Left ventricle myocardium inferior (tissue), 1 donor: ENCODE results near the gene ZWILCH. TPM values are rescaled to one million over a fixed set of nuclear protein-coding genes. Genes with fewer than 3 reads are reported as not detected.

Experiments
- DNase-seq: peaks from one replicate; pipeline ENCODE4 v3.0.0-alpha.2; 2020
- H3K27ac ChIP-seq: fragments of 200-600 bp; replicated peaks from 2 replicates; pipeline ENCODE4 v1.8.0; 2021
- H3K27me3 ChIP-seq: fragments of 200-600 bp; 2 replicates; pipeline ENCODE4 v1.8.0; 2021; ENCODE audit warnings: low read depth
- H3K36me3 ChIP-seq: fragments of 200-600 bp; 2 replicates; pipeline ENCODE4 v1.8.0; 2021
- H3K4me1 ChIP-seq: fragments of 200-600 bp; 2 replicates; pipeline ENCODE4 v1.8.0; 2021
- H3K4me3 ChIP-seq: fragments of 200-600 bp; 2 replicates; pipeline ENCODE4 v1.8.0; 2021; ENCODE audit warnings: mild to moderate bottlenecking, moderate library complexity
- H3K9me3 ChIP-seq: fragments of 200-600 bp; replicated peaks from 2 replicates; pipeline ENCODE4 v1.8.0; 2021
- intact Hi-C: fragments of 100-400 bp; cut with micrococcal nuclease; formaldehyde crosslinking; loops from one replicate; pipeline ENCODE4 v1.11.0; 2022
- total RNA-seq: library from RNA; stranded (reverse); fragmentation: NEBNext Ultra II Directional; extraction: Animal tissue kit (Norgen Biotek cat#: 25700); gene quantifications from one replicate; pipeline ENCODE4 v1.2.1, GENCODE V29; 2021
- TF ChIP-seq, protein P1 (sequence below): fragments of 200-600 bp; IDR thresholded peaks from 2 replicates; pipeline ENCODE4 v1.8.0; 2021; ENCODE audit warnings: antibody characterized with exemption, mild to moderate bottlenecking, borderline replicate concordance
- donor health status: DM: no; HTN: yes; CAD: no; lungs with severe emphysema.

Gene ZWILCH
- total RNA-seq, 1 donor from 2014 or later: 2.0 TPM

DNA sequence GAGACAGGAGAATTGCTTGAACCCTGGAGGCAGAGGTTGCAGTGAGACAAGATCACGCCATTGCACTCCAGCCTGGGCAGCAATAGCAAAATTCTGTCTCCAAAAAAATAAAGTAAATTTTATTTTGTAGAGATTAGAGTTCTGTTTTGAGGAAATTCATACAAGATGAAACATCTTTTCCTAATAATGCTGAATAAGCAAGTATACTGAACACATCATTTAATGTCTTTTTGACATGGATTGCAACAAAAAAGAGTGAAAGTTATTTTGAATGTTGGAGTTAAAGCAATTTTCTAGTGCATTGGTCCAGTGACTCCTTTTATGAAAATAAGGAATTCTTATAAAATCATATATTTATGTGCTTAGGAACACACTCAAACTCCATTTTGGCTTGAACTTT is 40.1 kb downstream of the ZWILCH start:
- peaks cover 15% of the 10 kb centered on the region for H3K36me3 ChIP-seq
- no peaks in the 10 kb centered on the region for H3K4me1 ChIP-seq
- H3K27ac ChIP-seq: no peak overlapping the region
- no peaks in the 10 kb centered on the region for H3K9me3 ChIP-seq
- intact Hi-C loops: no loop called here
- TF ChIP-seq, protein P1, sequence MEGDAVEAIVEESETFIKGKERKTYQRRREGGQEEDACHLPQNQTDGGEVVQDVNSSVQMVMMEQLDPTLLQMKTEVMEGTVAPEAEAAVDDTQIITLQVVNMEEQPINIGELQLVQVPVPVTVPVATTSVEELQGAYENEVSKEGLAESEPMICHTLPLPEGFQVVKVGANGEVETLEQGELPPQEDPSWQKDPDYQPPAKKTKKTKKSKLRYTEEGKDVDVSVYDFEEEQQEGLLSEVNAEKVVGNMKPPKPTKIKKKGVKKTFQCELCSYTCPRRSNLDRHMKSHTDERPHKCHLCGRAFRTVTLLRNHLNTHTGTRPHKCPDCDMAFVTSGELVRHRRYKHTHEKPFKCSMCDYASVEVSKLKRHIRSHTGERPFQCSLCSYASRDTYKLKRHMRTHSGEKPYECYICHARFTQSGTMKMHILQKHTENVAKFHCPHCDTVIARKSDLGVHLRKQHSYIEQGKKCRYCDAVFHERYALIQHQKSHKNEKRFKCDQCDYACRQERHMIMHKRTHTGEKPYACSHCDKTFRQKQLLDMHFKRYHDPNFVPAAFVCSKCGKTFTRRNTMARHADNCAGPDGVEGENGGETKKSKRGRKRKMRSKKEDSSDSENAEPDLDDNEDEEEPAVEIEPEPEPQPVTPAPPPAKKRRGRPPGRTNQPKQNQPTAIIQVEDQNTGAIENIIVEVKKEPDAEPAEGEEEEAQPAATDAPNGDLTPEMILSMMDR: no peak
- no peak overlapping the region for H3K4me3 ChIP-seq
- DNase-seq: no peak
- H3K27me3 ChIP-seq: no peaks in the 10 kb centered on the region

DNA sequence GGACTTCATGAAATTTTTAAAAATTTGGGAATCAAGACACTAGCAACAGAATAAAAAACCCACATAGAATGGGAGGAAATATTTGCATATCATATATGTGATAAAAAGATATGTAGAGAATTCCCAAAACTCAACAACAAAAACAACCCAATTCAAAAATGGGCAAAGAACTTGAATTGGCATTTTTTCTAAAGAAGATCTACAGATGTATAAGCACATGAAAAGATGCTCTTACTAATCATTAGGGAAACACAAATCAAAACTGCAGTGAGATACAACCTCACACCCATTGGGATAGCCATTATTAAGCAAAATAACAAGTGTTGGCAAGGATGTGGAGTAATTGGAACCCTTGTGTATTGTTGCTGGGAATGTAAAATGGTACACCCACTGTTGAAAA is 50.6 kb downstream of the ZWILCH start:
- H3K36me3 ChIP-seq: peaks cover 4% of the 10 kb centered on the region
- no peak for DNase-seq
- no peaks in the 10 kb centered on the region for H3K27me3 ChIP-seq
- intact Hi-C loops: no loop called here
- peaks cover 10% of the 10 kb centered on the region for H3K9me3 ChIP-seq
- H3K4me3 ChIP-seq: no peak overlapping the region
- TF ChIP-seq, protein P1: no peak
- no peaks in the 10 kb centered on the region for H3K4me1 ChIP-seq
- no peak overlapping the region for H3K27ac ChIP-seq

DNA sequence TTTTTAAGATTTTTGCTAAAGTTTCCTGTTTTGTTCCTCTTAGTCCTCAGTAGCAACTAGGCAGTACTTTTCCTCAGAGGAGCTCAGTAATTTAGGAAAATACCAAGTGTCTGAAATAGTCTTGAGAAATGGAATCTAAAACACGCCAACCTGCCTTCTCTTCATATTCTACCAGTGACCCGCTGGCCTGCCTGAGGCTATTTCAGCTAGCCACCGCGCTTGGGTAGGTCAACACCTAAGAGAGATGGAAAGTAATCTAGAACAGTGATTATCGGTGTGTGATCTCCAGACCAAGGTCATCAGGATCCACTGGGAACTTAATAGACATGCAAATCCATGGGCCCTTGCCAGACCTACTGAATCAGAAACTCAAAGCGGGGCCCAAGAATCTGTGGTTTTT is 53.1 kb downstream of the ZWILCH start:
- intact Hi-C loops: no loop called here
- H3K4me1 ChIP-seq: no peaks in the 10 kb centered on the region
- no peak overlapping the region for H3K4me3 ChIP-seq
- TF ChIP-seq, protein P1: no peak
- H3K27ac ChIP-seq: no peak overlapping the region
- DNase-seq: no peak
- peaks cover 10% of the 10 kb centered on the region for H3K9me3 ChIP-seq
- H3K27me3 ChIP-seq: no peaks in the 10 kb centered on the region
- no peaks in the 10 kb centered on the region for H3K36me3 ChIP-seq

DNA sequence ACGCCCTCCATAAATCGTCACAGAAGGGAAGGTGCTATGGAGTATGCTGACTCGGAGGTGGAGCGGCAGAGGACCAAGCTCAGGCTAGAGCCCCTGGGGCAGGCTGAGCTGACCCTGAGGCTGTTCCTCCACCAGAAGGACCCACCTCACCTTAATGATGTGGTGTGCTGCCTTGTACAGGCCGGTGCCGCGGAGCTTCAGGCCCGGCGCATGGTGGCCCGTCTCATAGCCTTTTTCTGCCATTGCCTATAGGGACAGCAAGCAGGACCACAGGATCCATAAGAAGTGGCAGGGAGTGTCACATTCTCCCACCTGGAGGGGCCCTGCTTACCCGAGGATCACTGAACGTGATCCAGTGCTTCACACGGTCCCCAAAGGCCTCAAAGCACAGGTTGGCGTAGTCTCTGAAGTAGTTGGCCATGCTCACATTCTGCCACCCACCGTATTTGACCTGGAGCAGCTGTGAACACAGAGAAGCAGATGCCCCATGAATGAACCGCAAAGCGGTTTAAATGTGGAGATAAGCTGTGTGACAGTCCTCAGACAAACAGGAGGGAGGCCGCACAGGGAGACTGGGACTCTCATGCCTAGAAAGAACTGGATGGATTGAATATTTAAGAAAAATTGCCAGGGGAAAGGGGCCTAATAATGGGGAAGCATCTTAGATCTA is 55.9 kb downstream of the ZWILCH start:
- Histone ChIP-seq H3K27me3 (no peaks in the 10 kb centered on the region), H3K4me3 (no peak overlapping the region), H3K9me3 (peaks cover 2% of the 10 kb centered on the region), H3K27ac (no peak overlapping the region), H3K36me3 (no peaks in the 10 kb centered on the region), H3K4me1 (no peaks in the 10 kb centered on the region)
- DNase-seq: no peak
- TF ChIP-seq, protein P1: no peak
- intact Hi-C loops: no loop called here

DNA sequence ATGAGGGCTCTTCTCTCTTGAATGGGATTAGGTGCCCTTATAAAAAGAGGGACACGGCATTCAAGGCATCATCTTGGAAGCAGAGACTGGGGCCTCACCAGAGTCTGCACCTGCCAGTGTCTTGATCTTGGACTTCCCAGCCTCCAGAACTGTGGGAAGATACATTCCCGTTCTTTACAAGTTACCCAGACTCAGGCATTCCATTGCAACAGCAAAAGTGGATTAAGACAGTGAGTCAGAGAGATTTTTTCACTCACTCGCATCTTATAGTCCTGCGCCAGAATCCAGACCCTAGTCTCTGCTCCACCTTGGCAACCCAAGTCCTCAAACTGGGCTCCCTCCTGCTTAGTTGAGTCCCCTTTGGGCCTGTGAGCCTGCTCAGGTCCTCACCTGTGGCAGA is 58.0 kb downstream of the ZWILCH start:
- H3K27ac ChIP-seq: no peak overlapping the region
- no peak overlapping the region for H3K4me3 ChIP-seq
- H3K4me1 ChIP-seq: peaks cover 7% of the 10 kb centered on the region
- H3K9me3 ChIP-seq: no peaks in the 10 kb centered on the region
- intact Hi-C loops: no loop called here
- no peak for DNase-seq
- H3K36me3 ChIP-seq: no peaks in the 10 kb centered on the region
- no peaks in the 10 kb centered on the region for H3K27me3 ChIP-seq
- TF ChIP-seq, protein P1: no peak
